IMR-90 (cell line): ENCODE data around the gene TMEM63C. TPM values are rescaled to one million over a fixed set of nuclear protein-coding genes. Genes with fewer than 3 reads are reported as not detected.

ENCODE experiments used
- ATAC-seq: fragments of 200-7000 bp; cut with Tn5 transposase; 2 replicates; pipeline ENCODE4 v1.9.1; 2020; ENCODE audit warnings: low read depth, mild to moderate bottlenecking, moderate library complexity
- BruUV-seq: library from RNA; stranded (reverse); fragments of 400-500 nt; replicated peaks from 2 replicates; lab custom pipeline; 2021; lab: Mats Ljungman, UMichigan
- CTCF ChIA-PET: fragments of 300-600 bp; formaldehyde crosslinking; extraction: SDS; loops from one replicate; lab custom pipeline; 2021; ENCODE audit warnings: antibody characterized with exemption; lab: Yijun Ruan, JAX
- POLR2A ChIA-PET: fragments of 300-600 bp; sonication (Branson Sonifier 250); formaldehyde crosslinking; loops from one replicate; lab custom pipeline; 2022; ENCODE audit warnings: antibody characterized with exemption; ENCODE audit not compliant: unreplicated experiment; lab: Charles Lee
- DNase-seq: peaks from one replicate; pipeline ENCODE4 v3.0.0; 2013
- H2AFZ ChIP-seq: replicated peaks from 2 replicates; pipeline ENCODE3; 2013; ENCODE audit warnings: low read length, mild to moderate bottlenecking; ENCODE audit not compliant: poor library complexity
- H2AK5ac ChIP-seq: 2 replicates; pipeline ENCODE4 v1.6.1; 2013; ENCODE audit warnings: low read depth, low read length, inconsistent platforms
- H2AK9ac ChIP-seq: replicated peaks from 2 replicates; pipeline ENCODE3; 2013; ENCODE audit warnings: mild to moderate bottlenecking, low read depth, low read length, moderate library complexity; ENCODE audit not compliant: poor library complexity
- H2BK120ac ChIP-seq: 2 replicates; pipeline ENCODE4 v1.6.1; 2013; ENCODE audit warnings: low read depth, low read length, inconsistent platforms
- H2BK15ac ChIP-seq: 3 replicates; pipeline ENCODE4 v1.6.1; 2013; ENCODE audit warnings: low read depth, low read length, inconsistent platforms
- H2BK20ac ChIP-seq: 2 replicates; pipeline ENCODE4 v1.6.1; 2013; ENCODE audit warnings: low read depth, mild to moderate bottlenecking, inconsistent platforms, low read length, moderate library complexity
- H2BK5ac ChIP-seq: 2 replicates; pipeline ENCODE4 v1.6.1; 2013; ENCODE audit warnings: mild to moderate bottlenecking, low read depth, low read length, inconsistent platforms; ENCODE audit not compliant: poor library complexity, severe bottlenecking
- H3K14ac ChIP-seq: replicated peaks from 2 replicates; pipeline ENCODE4 v1.6.1; 2013; ENCODE audit warnings: low read depth, low read length, inconsistent platforms
- H3K18ac ChIP-seq: 2 replicates; pipeline ENCODE4 v1.6.1; 2013; ENCODE audit warnings: low read depth, low read length, control low read depth
- H3K23ac ChIP-seq: 2 replicates; pipeline ENCODE4 v1.6.1; 2013; ENCODE audit warnings: low read depth, low read length, inconsistent platforms
- H3K27ac ChIP-seq: 2 replicates; pipeline ENCODE4 v1.5.1; 2013; ENCODE audit warnings: mild to moderate bottlenecking, control low read depth, low read length; ENCODE audit not compliant: insufficient read depth
- H3K27me3 ChIP-seq: 2 replicates; pipeline ENCODE4 v1.6.1; 2013; ENCODE audit warnings: low read length; ENCODE audit not compliant: control insufficient read depth, insufficient read depth
- H3K36me3 ChIP-seq: 2 replicates; pipeline ENCODE4 v1.6.1; 2013; ENCODE audit warnings: low read length, mixed read lengths; ENCODE audit not compliant: control insufficient read depth, insufficient read depth
- H3K4ac ChIP-seq: 2 replicates; pipeline ENCODE4 v1.6.1; 2013; ENCODE audit warnings: low read depth, low read length, inconsistent platforms
- H3K4me1 ChIP-seq: 2 replicates; pipeline ENCODE4 v1.6.1; 2013; ENCODE audit warnings: low read length, mixed read lengths; ENCODE audit not compliant: control insufficient read depth, insufficient read depth
- H3K4me2 ChIP-seq: 2 replicates; pipeline ENCODE4 v1.6.1; 2013; ENCODE audit warnings: low read depth, mild to moderate bottlenecking, control low read depth, low read length, moderate library complexity
- H3K4me3 ChIP-seq: 2 replicates; pipeline ENCODE4 v1.5.1; 2013; ENCODE audit warnings: low read depth, mild to moderate bottlenecking, control low read depth, low read length, moderate library complexity; ENCODE audit not compliant: insufficient read depth
- H3K56ac ChIP-seq: 2 replicates; pipeline ENCODE4 v1.6.1; 2013; ENCODE audit warnings: low read length, inconsistent platforms; ENCODE audit not compliant: insufficient read depth; ENCODE audit errors: extremely low read depth
- H3K79me1 ChIP-seq, 2 experiments: 2 replicates each; pipeline ENCODE4 v1.6.1; 2013; ENCODE audit warnings: low read length in 2 of 2, inconsistent platforms in 1 of 2, low read depth in 1 of 2
- H3K9ac ChIP-seq: 2 replicates; pipeline ENCODE4 v1.6.1; 2013; ENCODE audit warnings: low read depth, low read length, control low read depth
- H3K9me1 ChIP-seq: 2 replicates; pipeline ENCODE4 v1.6.1; 2013; ENCODE audit warnings: low read length, inconsistent platforms; ENCODE audit not compliant: insufficient read depth
- H3K9me3 ChIP-seq: 2 replicates; pipeline ENCODE4 v1.6.1; 2013; ENCODE audit warnings: low read length; ENCODE audit not compliant: control insufficient read depth, insufficient read depth
- H4K20me1 ChIP-seq: 2 replicates; pipeline ENCODE4 v1.6.1; 2013; ENCODE audit warnings: low read length, inconsistent platforms; ENCODE audit not compliant: insufficient read depth
- H4K5ac ChIP-seq: 2 replicates; pipeline ENCODE4 v1.6.1; 2013; ENCODE audit warnings: mild to moderate bottlenecking, low read depth, low read length, control low read depth
- H4K8ac ChIP-seq, 2 experiments: 2 replicates each; pipeline ENCODE4 v1.6.1; 2013; ENCODE audit warnings: low read depth in 2 of 2, low read length in 2 of 2, control low read depth in 1 of 2, inconsistent platforms in 1 of 2
- H4K91ac ChIP-seq: 2 replicates; pipeline ENCODE4 v1.6.1; 2013; ENCODE audit warnings: low read depth, low read length, inconsistent platforms; ENCODE audit not compliant: insufficient read depth
- BHLHE40 ChIP-seq: fragments of 150-350 bp; IDR thresholded peaks from 2 replicates; pipeline ENCODE4 v1.6.1; 2016; ENCODE audit warnings: mild to moderate bottlenecking, low read depth, low read length
- CEBPB ChIP-seq: IDR thresholded peaks from 2 replicates; pipeline ENCODE4 v1.6.1; 2012; ENCODE audit warnings: low read depth, low read length, improper control_type of control experiment
- CHD1 ChIP-seq: IDR thresholded peaks from 2 replicates; pipeline ENCODE4 v1.6.1; 2012; ENCODE audit warnings: low read depth, low read length, improper control_type of control experiment
- FOS ChIP-seq: fragments of 150-350 bp; IDR thresholded peaks from 2 replicates; pipeline ENCODE4 v1.6.1; 2016; ENCODE audit warnings: low read depth, low read length
- MAFK ChIP-seq: IDR thresholded peaks from 2 replicates; pipeline ENCODE4 v1.6.1; 2012; ENCODE audit warnings: low read depth, low read length, improper control_type of control experiment
- MAZ ChIP-seq: IDR thresholded peaks from 2 replicates; pipeline ENCODE4 v1.6.1; 2012; ENCODE audit warnings: low read depth, mild to moderate bottlenecking, low read length, improper control_type of control experiment, moderate library complexity, borderline replicate concordance
- MXI1 ChIP-seq: IDR thresholded peaks from 2 replicates; pipeline ENCODE4 v1.6.1; 2012; ENCODE audit warnings: low read depth, mild to moderate bottlenecking, low read length, moderate library complexity, borderline replicate concordance
- NFE2L2 ChIP-seq: fragments of 150-350 bp; IDR thresholded peaks from 2 replicates; pipeline ENCODE4 v1.6.1; 2016; ENCODE audit warnings: low read depth, mild to moderate bottlenecking, low read length
- POLR2A ChIP-seq: IDR thresholded peaks from 2 replicates; pipeline ENCODE4 v1.6.1; 2012; ENCODE audit warnings: mild to moderate bottlenecking, low read depth, low read length
- RAD21 ChIP-seq: IDR thresholded peaks from 2 replicates; pipeline ENCODE4 v1.6.1; 2012; ENCODE audit warnings: low read length, improper control_type of control experiment
- RCOR1 ChIP-seq: IDR thresholded peaks from 2 replicates; pipeline ENCODE4 v1.6.1; 2012; ENCODE audit warnings: mild to moderate bottlenecking, low read length, improper control_type of control experiment; ENCODE audit not compliant: insufficient replicate concordance
- USF2 ChIP-seq: fragments of 150-350 bp; IDR thresholded peaks from 2 replicates; pipeline ENCODE4 v1.6.1; 2017; ENCODE audit warnings: mild to moderate bottlenecking, antibody characterized with exemption, low read length, low read depth
- WGBS, 2 experiments: methylation state at CpG; one replicate each; pipeline versions ENCODE4 v1.1.5 to v1.1.7; 2013; ENCODE audit warnings: missing lambda C conversion rate in 2 of 2; ENCODE audit not compliant: insufficient read length in 1 of 2; ENCODE audit errors: extremely low coverage in 2 of 2; 5-methylcytosine and 5-hydroxymethylcytosine counted together
- dilution Hi-C: fragments of 300-500 bp; cut with HindIII; formaldehyde crosslinking; loops from one replicate; pipeline ENCODE4 v1.14.3; 2018; ENCODE audit warnings: low sequenced_read_pairs; ENCODE audit not compliant: unreplicated experiment
- in situ Hi-C: fragments of 300-500 bp; cut with MboI; formaldehyde crosslinking; loops from 3 replicates; pipeline ENCODE4 v1.14.3; 2019; ENCODE audit warnings: low sequenced_read_pairs, inconsistent platforms, mixed read lengths
- intact Hi-C: fragments of 100-400 bp; cut with micrococcal nuclease; formaldehyde crosslinking; loops from 2 replicates; pipeline ENCODE4 v1.10.0; 2022
- polyA plus RNA-seq, 3 experiments: library from polyadenylated mRNA; depleted of rRNA; stranded (reverse); fragments of >200 nt; gene quantifications; 2 replicates each; pipeline ENCODE4 v1.2.3, GENCODE V29; 2012; ENCODE audit warnings: low replicate concordance in 1 of 3
- total RNA-seq: library from RNA; depleted of rRNA; stranded (reverse); fragments of >200 nt; gene quantifications from 2 replicates; pipeline ENCODE4 v1.2.3, GENCODE V29; 2012
- TF ChIP-seq, protein P1 (sequence below): fragments of 150-350 bp; IDR thresholded peaks from 2 replicates; pipeline ENCODE4 v1.6.1; 2016; ENCODE audit warnings: low read depth, mild to moderate bottlenecking, low read length, moderate library complexity, borderline replicate concordance
- TF ChIP-seq, protein P2 (sequence below): conservative IDR thresholded peaks from 2 replicates; pipeline ENCODE4 v1.5.1; 2012; ENCODE audit warnings: mild to moderate bottlenecking, low read depth, low read length, improper control_type of control experiment

Gene TMEM63C
- total and polyA plus RNA-seq, 2 of the 4 experiments (the other 2 are of a cell fraction) = under 0.01 TPM; not detected in 1

- Histone ChIP-seq H3K36me3 (no peaks in the 10 kb centered on the region), H3K9me3 (no peaks in the 10 kb centered on the region), H2BK120ac (no peak overlapping the region), H4K91ac (no peak overlapping the region), H3K14ac (no peak overlapping the region), H3K4me1 (no peaks in the 10 kb centered on the region), H4K8ac (no peak overlapping the region), H3K23ac (no peak overlapping the region), H4K20me1 (no peaks in the 10 kb centered on the region), H4K5ac (no peak overlapping the region), H3K9ac (no peak overlapping the region), H2BK15ac (no peak overlapping the region), H3K56ac (no peak overlapping the region), H3K27me3 (no peaks in the 10 kb centered on the region; the same call in 1 of the 2 replicates), H3K4ac (no peak overlapping the region), H2BK20ac (no peak overlapping the region), H3K18ac (no peak overlapping the region), H2BK5ac (no peak overlapping the region), H2AK9ac (no peak overlapping the region), H3K9me1 (peaks cover 3% of the 10 kb centered on the region; the same call in 1 of the 2 replicates), H3K4me3 (no peak overlapping the region), H2AFZ (no peak overlapping the region), H3K27ac (no peak overlapping the region), H3K4me2 (no peak overlapping the region), H3K79me1 (no peaks in the 10 kb centered on the region), H2AK5ac (no peak overlapping the region)
- DNase-seq (no peak), ATAC-seq (no peak)
- TF ChIP-seq MXI1 = no peak
- TF ChIP-seq RCOR1 = no peak
- TF ChIP-seq CEBPB = no peak
- no peak for TF ChIP-seq NFE2L2
- TF ChIP-seq BHLHE40 = no peak
- no peak for TF ChIP-seq USF2
- TF ChIP-seq, protein P1, sequence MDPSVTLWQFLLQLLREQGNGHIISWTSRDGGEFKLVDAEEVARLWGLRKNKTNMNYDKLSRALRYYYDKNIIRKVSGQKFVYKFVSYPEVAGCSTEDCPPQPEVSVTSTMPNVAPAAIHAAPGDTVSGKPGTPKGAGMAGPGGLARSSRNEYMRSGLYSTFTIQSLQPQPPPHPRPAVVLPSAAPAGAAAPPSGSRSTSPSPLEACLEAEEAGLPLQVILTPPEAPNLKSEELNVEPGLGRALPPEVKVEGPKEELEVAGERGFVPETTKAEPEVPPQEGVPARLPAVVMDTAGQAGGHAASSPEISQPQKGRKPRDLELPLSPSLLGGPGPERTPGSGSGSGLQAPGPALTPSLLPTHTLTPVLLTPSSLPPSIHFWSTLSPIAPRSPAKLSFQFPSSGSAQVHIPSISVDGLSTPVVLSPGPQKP = no peak
- TF ChIP-seq, protein P2, sequence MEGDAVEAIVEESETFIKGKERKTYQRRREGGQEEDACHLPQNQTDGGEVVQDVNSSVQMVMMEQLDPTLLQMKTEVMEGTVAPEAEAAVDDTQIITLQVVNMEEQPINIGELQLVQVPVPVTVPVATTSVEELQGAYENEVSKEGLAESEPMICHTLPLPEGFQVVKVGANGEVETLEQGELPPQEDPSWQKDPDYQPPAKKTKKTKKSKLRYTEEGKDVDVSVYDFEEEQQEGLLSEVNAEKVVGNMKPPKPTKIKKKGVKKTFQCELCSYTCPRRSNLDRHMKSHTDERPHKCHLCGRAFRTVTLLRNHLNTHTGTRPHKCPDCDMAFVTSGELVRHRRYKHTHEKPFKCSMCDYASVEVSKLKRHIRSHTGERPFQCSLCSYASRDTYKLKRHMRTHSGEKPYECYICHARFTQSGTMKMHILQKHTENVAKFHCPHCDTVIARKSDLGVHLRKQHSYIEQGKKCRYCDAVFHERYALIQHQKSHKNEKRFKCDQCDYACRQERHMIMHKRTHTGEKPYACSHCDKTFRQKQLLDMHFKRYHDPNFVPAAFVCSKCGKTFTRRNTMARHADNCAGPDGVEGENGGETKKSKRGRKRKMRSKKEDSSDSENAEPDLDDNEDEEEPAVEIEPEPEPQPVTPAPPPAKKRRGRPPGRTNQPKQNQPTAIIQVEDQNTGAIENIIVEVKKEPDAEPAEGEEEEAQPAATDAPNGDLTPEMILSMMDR = no peak
- TF ChIP-seq MAFK = no peak
- TF ChIP-seq MAZ = no peak
- no peak for TF ChIP-seq POLR2A
- TF ChIP-seq FOS = no peak
- no peak for TF ChIP-seq RAD21
- no peak for TF ChIP-seq CHD1
- dilution Hi-C loops (no loop called here), intact Hi-C loops (no loop called here), in situ Hi-C loops (no loop called here)
- CTCF ChIA-PET = no interaction called here
- WGBS, 2 experiments = no CpG with 5 or more reads among the region's 4 CpGs
- no TSS peak for BruUV-seq
- POLR2A ChIA-PET = no interaction called here
Observed at GRCh38 chr14:77238996-77239395, 57.4 kb downstream of the TMEM63C start.
